ENCODE data around the gene CCNY.

DNA sequence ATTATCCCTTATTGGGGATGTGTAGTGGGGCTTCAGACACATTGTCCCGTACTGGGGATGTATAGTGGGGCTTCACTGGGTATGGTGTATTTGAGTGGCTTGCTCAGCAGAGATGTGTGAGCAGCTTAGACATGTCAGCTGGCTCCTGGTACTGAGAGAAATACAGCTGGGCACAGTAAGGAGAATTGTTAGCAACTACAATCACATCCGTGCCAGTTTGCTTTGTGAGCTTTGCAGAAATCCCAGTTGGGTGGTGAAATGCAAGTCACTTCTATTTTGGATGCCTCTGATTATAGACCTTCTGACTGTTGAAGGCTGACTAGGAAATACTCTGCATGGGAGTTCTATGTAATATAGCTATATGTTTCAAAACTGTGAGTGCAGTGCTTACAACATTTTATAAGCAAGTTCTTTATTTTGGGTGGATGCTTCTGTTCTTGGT lies 10.8 kb downstream of the CCNY start:
- TF ChIP-seq, protein P1, sequence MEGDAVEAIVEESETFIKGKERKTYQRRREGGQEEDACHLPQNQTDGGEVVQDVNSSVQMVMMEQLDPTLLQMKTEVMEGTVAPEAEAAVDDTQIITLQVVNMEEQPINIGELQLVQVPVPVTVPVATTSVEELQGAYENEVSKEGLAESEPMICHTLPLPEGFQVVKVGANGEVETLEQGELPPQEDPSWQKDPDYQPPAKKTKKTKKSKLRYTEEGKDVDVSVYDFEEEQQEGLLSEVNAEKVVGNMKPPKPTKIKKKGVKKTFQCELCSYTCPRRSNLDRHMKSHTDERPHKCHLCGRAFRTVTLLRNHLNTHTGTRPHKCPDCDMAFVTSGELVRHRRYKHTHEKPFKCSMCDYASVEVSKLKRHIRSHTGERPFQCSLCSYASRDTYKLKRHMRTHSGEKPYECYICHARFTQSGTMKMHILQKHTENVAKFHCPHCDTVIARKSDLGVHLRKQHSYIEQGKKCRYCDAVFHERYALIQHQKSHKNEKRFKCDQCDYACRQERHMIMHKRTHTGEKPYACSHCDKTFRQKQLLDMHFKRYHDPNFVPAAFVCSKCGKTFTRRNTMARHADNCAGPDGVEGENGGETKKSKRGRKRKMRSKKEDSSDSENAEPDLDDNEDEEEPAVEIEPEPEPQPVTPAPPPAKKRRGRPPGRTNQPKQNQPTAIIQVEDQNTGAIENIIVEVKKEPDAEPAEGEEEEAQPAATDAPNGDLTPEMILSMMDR (conservative IDR thresholded peaks at IDR 0.05 in 1 of 2, IDR thresholded peaks at IDR 0.05 in 1 of 2; ENCODE audit: extremely low read depth in 1 of 2, insufficient read depth in 1 of 2, low read depth in 1 of 2, low read length in 2 of 2): no peak
- TF ChIP-seq EZH2 (IDR thresholded peaks at IDR 0.05; ENCODE audit: borderline replicate concordance, low read length): no peak

Measured in mammary epithelial cell (primary cell).